Calu3 (cell line): ENCODE results near the gene VSIR. TPM values are rescaled to one million over a fixed set of nuclear protein-coding genes. Genes with fewer than 3 reads are reported as not detected.

Experiments
- BruUV-seq: library from RNA; stranded (reverse); fragments of 400-500 nt; replicated peaks from 2 replicates; lab custom pipeline; 2021; lab: Mats Ljungman, UMichigan
- CTCF ChIA-PET: fragments of 300-600 bp; sonication (Branson Sonifier 250); formaldehyde crosslinking; loops from one replicate; lab custom pipeline; 2022; ENCODE audit warnings: antibody characterized with exemption; lab: Charles Lee
- DNase-seq: peaks from one replicate; pipeline ENCODE4 v3.0.0; 2022
- H3K27ac Mint-ChIP-seq: one replicate; pipeline ENCODE4 v1.8.0; 2022; ENCODE audit warnings: mixed read lengths; ENCODE audit not compliant: unreplicated experiment
- H3K27me3 Mint-ChIP-seq: one replicate; pipeline ENCODE4 v1.8.0; 2022; ENCODE audit warnings: mixed read lengths; ENCODE audit not compliant: unreplicated experiment
- H3K36me3 Mint-ChIP-seq: one replicate; pipeline ENCODE4 v1.8.0; 2022; ENCODE audit warnings: mild to moderate bottlenecking, moderate library complexity, mixed read lengths; ENCODE audit not compliant: insufficient read depth, unreplicated experiment
- H3K4me1 Mint-ChIP-seq: one replicate; pipeline ENCODE4 v1.8.0; 2022; ENCODE audit warnings: mild to moderate bottlenecking, low read depth, mixed read lengths; ENCODE audit not compliant: unreplicated experiment
- H3K4me3 Mint-ChIP-seq: one replicate; pipeline ENCODE4 v1.8.0; 2022; ENCODE audit warnings: mild to moderate bottlenecking, low read depth, moderate library complexity, mixed read lengths; ENCODE audit not compliant: unreplicated experiment
- H3K9me3 Mint-ChIP-seq: one replicate; pipeline ENCODE4 v1.8.0; 2022; ENCODE audit warnings: low read depth, mixed read lengths; ENCODE audit not compliant: unreplicated experiment
- intact Hi-C: fragments of 100-400 bp; cut with micrococcal nuclease; formaldehyde crosslinking; loops from one replicate; pipeline ENCODE4 v1.10.0; 2022; ENCODE audit not compliant: unreplicated experiment
- total RNA-seq: library from RNA; stranded (reverse); gene quantifications from 2 replicates; pipeline ENCODE4 v1.2.3, GENCODE V29; 2022
- TF ChIP-seq, protein P1 (sequence below): fragments of 200-600 bp; IDR thresholded peaks from one replicate; pipeline ENCODE4 v1.8.0; 2022; ENCODE audit warnings: antibody characterized with exemption; ENCODE audit not compliant: unreplicated experiment

Gene VSIR
- total RNA-seq, 1 experiment from 2014 or later, result 30.1 TPM

DNA sequence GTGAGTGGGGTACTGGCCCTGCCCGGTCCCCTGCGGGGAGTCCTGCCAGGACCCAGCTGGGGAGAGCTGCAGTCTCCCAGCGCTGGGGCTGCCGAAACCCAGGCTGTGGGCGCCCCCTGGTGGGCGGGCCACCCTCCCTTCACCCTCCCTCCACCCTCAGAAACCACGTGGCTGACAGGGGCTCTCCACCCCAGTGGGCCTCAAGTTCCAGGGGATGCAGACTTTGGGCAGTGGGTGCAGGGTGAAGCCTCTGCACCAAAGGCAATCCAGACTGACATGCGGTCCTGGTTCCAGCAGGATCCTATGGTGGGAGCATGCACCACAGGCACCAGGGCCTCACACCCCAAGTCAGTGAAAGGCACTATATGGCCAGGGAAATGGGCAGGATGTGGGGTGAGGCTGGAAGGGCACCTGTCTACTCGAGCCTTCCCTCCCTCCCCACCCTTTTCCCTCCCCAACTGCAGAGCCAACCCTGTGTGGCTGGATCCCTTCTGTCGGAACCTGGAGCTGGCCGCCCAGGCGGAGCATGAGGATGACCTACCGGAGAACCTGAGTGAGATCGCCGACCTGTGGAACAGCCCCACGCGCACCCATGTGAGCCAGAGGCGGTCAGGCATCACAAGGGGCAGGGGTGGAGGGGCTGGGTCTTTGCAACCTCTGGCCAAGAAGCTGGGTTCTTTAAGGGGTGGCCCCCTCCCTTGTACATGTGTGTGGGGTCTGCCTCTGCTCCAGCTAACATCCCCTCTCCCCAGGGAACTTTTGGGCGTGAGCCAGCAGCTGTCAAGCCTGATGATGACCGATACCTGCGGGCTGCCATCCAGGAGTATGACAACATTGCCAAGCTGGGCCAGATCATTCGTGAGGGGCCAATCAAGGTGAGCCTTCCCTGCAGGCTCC is 38.9 kb upstream of the VSIR start:
- no peak overlapping the region for H3K4me3 Mint-ChIP-seq
- TF ChIP-seq, protein P1, sequence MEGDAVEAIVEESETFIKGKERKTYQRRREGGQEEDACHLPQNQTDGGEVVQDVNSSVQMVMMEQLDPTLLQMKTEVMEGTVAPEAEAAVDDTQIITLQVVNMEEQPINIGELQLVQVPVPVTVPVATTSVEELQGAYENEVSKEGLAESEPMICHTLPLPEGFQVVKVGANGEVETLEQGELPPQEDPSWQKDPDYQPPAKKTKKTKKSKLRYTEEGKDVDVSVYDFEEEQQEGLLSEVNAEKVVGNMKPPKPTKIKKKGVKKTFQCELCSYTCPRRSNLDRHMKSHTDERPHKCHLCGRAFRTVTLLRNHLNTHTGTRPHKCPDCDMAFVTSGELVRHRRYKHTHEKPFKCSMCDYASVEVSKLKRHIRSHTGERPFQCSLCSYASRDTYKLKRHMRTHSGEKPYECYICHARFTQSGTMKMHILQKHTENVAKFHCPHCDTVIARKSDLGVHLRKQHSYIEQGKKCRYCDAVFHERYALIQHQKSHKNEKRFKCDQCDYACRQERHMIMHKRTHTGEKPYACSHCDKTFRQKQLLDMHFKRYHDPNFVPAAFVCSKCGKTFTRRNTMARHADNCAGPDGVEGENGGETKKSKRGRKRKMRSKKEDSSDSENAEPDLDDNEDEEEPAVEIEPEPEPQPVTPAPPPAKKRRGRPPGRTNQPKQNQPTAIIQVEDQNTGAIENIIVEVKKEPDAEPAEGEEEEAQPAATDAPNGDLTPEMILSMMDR, result peak; percentile 97
- intact Hi-C loops, result loop anchor here (2.0 to 10.0 kb wide), 3 partner anchors 85 to 497 kb away; no protein-coding TSS in a partner anchor
- no TSS peak for BruUV-seq
- DNase-seq, result peak; percentile 92
- no peak overlapping the region for H3K27ac Mint-ChIP-seq
- no peaks in the 10 kb centered on the region for H3K4me1 Mint-ChIP-seq
- peaks cover 47% of the 10 kb centered on the region for H3K36me3 Mint-ChIP-seq
- CTCF ChIA-PET, result interaction anchor here (0.6 to 2.4 kb wide), 19 partner anchors 9 to 499 kb away, joined by 3 to 13 read pairs (median 6); partner anchors contain the start of genes SLC29A3 and VSIR
- H3K9me3 Mint-ChIP-seq, result peaks cover 2% of the 10 kb centered on the region
- H3K27me3 Mint-ChIP-seq, result peaks cover 14% of the 10 kb centered on the region

DNA sequence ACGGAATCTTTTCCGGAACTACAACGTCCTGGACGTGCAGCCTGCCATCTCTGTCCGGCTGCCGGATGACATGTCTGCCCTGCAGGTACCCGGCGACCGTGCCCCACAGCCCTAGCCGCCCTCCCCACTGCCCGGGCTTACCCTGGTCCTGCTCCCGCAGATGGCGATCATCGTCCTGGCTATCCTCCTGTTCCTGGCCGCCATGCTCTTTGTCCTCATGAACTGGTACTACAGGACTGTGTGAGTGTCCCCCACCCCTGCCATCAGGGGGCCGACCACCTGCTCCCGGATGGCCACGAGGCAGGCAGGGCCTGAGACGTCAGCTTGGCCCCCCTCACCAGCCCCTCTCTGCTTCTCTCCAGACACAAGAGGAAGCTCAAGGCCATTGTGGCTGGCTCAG is 38.0 kb upstream of the VSIR start:
- Mint-ChIP-seq H3K4me3 (no peak overlapping the region), H3K4me1 (peaks cover under 1% of the 10 kb centered on the region), H3K36me3 (peaks cover 42% of the 10 kb centered on the region), H3K27me3 (peaks cover 14% of the 10 kb centered on the region), H3K9me3 (peaks cover 2% of the 10 kb centered on the region), H3K27ac (no peak overlapping the region)
- DNase-seq, result no peak
- no TSS peak for BruUV-seq
- intact Hi-C loops, result loop anchor here (5.0 to 10.0 kb wide), 2 partner anchors 84 to 117 kb away; no protein-coding TSS in a partner anchor
- CTCF ChIA-PET, result interaction anchor here (0.6 to 2.4 kb wide), 18 partner anchors 8 to 496 kb away, joined by 3 to 13 read pairs (median 4); partner anchors contain the start of gene VSIR
- TF ChIP-seq, protein P1, result no peak

DNA sequence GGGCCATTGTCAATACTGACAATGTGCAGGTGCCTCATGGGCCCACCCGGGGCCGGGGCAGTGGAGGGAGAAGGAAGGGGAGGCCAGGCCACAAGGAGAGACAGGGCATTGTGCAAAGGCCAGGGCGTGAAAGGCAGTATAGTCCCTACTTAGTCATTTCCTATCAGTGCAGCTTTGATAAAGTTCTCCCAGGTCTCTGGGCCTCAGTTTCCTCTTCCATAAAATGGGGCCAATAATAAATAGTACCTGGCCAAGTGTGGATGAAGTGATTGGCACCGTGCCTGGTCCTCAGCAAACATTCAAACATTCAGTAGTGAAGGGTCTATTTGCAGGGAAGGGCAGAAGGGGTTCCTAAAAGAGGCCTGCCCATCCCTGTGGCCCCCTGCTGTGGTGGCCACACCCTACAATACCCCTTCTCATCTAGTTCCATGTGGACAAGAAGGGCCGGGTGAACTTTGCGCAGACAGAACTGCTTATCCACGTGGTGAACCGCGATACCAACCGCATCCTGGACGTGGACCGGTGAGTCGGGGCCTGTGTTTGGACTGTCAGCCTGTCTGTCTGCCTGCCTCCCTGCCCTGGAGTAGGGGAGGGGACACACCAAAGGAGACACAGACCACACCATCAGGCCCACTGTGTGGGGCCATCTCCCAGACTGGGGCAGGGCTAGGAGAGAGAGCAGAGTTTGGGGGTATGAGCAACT is 36.9 kb upstream of the VSIR start:
- no TSS peak for BruUV-seq
- peaks cover 24% of the 10 kb centered on the region for H3K27me3 Mint-ChIP-seq
- TF ChIP-seq, protein P1, result no peak
- no peak overlapping the region for H3K4me3 Mint-ChIP-seq
- H3K36me3 Mint-ChIP-seq, result peaks cover 31% of the 10 kb centered on the region
- CTCF ChIA-PET, result interaction anchor here (0.7 to 1.5 kb wide), 3 partner anchors 41 to 86 kb away, joined by 3 to 4 read pairs (median 3); partner anchors contain the start of gene PSAP
- intact Hi-C loops, result loop anchor here (5.0 to 10.0 kb wide), 2 partner anchors 83 to 115 kb away; no protein-coding TSS in a partner anchor
- H3K4me1 Mint-ChIP-seq, result peaks cover 7% of the 10 kb centered on the region
- no peak overlapping the region for H3K27ac Mint-ChIP-seq
- no peak for DNase-seq
- H3K9me3 Mint-ChIP-seq, result peaks cover 2% of the 10 kb centered on the region

DNA sequence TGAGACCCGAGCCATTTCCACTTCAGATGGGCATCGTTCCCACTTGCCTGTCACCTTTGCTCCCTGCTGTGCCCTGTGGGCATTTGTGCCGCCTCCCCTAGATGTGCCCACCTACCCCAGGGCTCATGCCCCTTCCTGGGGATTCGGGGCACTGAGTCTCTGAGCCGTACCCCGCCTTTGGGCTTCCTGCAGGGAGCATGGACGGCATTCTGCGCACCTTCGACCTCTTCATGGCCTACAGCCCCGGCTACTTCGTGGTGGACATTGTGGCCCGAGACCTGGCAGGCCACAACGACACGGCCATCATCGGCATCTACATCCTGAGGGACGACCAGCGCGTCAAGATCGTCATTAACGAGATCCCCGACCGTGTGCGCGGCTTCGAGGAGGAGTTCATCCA is 36.3 kb upstream of the VSIR start:
- no peak overlapping the region for H3K4me3 Mint-ChIP-seq
- peaks cover 26% of the 10 kb centered on the region for H3K36me3 Mint-ChIP-seq
- intact Hi-C loops, result loop anchor here (5.0 to 10.0 kb wide), 2 partner anchors 82 to 115 kb away; no protein-coding TSS in a partner anchor
- H3K9me3 Mint-ChIP-seq, result peaks cover 2% of the 10 kb centered on the region
- CTCF ChIA-PET, result interaction anchor here (0.6 kb wide), 1 partner anchor 496 kb away, joined by 3 read pairs; no protein-coding TSS in a partner anchor
- peaks cover 30% of the 10 kb centered on the region for H3K27me3 Mint-ChIP-seq
- no TSS peak for BruUV-seq
- TF ChIP-seq, protein P1, result no peak
- no peak overlapping the region for H3K27ac Mint-ChIP-seq
- DNase-seq, result no peak
- H3K4me1 Mint-ChIP-seq, result peaks cover 7% of the 10 kb centered on the region
